ACHN (cell line): ENCODE measurements around the gene NARF.
"Not testable (repeated sequence)": the region's sequence is repeated elsewhere in the genome, so short reads cannot be mapped to it uniquely, and the experiment has no call there.

ENCODE experiments used
- DNase-seq: peaks from one replicate; pipeline ENCODE4 v3.0.0-alpha.2; 2015
- in situ Hi-C: cut with HindIII; loops from 2 replicates; pipeline ENCODE4 v1.10.0; 2017; ENCODE audit warnings: low sequenced_read_pairs, low pct_ligation_motif_present, low pct_unique_long_range_greater_than_20kb

NARF gene

DNA sequence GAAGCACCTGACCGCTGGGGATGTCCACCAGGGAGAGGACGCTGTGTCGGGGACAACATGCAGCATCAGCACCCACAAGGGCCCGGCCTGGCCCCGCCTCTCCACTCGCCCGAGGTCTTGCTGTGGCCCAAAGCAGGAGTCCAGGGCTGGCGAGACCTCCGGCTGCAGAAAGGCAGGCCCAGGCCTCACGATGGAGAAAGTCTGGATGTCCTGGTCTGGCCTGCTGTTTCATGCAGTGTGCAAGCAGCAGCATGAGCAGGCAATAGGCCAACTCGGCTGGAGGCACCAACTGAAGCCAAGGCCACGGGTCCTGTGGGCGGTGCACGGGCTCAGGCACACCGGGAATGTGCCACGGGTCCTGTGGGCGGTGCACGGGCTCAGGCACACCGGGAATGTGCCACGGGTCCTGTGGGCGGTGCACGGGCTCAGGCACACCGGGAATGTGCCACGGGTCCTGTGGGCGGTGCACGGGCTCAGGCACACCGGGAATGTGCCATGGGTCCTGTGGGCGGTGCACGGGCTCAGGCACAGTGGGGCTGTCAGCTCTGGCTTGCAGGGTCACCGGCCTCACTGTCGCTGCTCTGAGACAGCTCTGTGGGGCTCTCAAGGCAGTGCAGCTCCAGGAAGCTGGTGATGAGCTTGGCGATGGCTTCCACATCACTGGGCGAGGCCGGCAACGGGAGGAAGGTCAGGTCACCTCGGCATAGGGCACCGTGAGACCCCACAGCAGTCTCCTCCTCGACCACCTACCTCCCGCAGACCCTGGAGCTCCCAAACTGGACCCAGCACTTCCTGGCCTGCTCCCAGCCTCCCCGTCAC lies 14.9 kb upstream of the NARF start:
- in situ Hi-C loops = no loop called here
- DNase-seq = no peak

DNA sequence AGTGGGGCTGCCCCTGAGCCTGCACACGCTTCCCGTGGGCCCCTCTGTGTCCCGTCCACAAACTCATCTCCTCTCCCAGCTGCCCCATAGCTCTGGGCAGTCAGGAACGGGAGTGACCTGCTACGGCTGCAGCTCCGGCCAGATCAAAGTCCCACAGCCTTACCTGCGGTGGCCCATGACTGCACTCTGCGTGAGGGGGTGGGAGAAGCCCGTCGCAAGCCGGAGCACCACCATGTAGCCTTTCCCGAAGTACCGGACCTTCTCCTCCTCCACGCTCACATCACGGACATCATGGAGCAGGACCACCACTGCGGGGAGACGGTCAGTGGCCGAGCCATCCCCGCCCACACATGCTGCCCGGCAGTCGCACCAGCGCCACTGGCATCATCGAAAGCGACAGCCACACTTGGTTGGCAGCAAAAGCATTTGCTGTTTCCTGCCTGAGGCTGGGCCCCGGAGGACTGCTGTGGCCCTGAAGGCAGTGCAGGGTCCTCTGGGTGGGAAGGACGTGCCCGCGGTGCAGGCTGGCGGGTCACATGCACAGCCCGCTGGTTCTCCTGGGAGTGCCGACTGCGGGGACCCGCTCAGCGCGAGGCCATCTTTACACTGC lies 14.2 kb upstream of the NARF start:
- no peak for DNase-seq
- in situ Hi-C loops = no loop called here

DNA sequence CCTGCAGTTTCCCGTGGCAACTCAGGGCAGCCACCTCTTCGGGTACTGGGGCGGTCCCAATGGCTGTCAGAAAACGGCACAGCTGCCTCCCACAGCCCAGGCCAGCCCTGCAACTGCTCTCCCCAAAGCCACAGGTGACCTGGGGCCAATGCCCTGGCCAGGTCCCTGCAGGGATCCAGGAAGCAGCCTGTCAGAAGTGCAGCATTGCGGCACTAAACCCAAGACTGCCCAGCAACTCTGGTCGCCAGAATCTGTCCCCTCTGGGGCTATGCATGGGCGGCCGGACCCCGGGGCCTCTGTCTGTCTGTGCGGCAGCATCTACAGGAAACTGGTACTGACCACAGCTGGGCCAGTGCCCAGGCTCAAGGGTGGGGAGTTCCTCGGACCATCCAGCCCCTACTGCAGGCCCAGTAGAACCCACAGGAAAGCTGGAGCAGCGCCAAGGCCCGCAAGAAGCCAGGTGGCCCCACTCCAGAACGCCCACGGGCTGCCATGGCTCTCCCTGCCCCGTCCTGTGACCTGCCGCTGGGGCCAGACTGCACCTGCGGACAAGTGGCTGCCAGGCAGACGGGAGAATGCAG lies 13.5 kb upstream of the NARF start:
- in situ Hi-C loops = no loop called here

DNA sequence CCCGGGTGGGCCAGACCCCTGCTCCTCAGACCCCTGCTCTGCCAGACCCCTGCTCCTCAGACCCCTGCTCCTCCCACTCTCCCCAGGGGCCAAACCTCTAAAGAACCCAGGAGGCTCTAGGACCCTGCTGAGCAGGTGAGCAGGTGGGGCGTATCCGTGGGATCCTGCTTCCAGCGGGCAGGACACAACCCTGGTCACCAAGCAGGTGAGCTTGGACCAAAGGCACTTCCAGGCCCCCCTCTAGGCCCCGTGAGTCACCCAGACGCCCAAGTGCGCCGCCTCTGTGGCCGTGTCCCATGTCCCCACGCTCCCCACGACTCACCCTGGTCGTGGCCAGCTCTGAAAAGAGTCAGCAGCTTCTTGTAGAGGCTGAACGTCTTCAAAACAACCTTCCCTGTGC lies 13.0 kb upstream of the NARF start:
- in situ Hi-C loops = no loop called here
- no peak for DNase-seq

More for the DNA sequence above, 13.5 kb upstream of the NARF start:
- DNase-seq = no peak

DNA sequence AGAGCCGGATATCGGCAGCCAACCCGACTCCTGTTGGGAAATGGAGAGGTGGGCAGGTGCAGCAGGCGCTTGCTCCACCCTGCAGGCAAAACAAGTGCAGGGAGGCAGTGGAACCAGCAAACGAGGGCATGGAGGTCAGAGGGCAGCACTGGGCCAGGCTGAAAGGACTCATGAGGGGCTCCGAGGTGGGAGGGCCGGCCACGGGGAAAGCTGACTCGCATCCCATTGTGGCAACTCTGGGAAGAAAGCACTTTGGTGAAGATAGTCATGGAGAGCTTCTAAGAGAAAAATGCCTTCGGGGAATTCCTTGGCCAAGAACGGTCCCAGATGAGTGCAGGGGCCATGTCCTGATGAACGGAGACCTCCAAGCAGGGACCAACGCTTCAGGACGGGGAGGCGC lies 12.4 kb upstream of the NARF start:
- in situ Hi-C loops = no loop called here
- no peak for DNase-seq

DNA sequence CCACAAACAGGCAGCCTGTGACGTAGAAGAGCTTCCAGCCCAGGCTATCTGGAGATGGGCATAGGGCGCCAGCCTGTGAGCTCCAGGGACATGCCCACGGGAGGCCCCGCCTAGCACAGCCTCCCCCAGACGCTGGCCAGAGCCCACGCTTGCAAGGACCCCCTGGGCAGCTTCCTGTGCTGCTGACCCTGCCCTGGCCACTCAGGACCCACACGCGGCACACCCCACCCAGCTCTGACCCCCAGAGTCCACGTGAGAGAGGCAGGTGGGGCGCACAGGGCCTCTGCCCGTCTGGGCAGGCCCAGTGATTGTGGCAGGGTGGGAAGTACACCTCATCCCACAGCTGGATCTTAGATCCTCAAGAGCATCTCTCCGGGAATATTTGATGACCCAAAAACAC lies 11.9 kb upstream of the NARF start:
- no peak for DNase-seq
- in situ Hi-C loops = no loop called here

DNA sequence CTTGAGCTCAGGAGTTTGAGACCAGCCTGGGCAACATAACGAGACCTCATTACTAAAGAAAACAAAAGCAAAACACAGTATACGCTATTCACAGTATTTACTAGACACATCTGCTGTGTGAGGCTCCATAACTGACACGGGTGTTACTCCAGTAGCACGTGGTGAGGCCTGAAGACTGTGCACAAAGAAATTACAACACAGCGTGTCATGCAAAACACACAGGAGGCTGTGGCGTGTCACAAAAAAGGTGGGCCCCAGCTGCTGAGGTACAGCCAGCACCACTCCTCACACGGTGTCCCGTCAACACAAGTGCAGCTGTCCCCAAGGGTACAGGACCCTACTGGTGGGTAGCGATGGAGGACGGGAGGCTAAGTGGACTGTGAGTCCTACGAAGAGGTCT lies 10.7 kb upstream of the NARF start:
- no peak for DNase-seq
- in situ Hi-C loops = no loop called here

DNA sequence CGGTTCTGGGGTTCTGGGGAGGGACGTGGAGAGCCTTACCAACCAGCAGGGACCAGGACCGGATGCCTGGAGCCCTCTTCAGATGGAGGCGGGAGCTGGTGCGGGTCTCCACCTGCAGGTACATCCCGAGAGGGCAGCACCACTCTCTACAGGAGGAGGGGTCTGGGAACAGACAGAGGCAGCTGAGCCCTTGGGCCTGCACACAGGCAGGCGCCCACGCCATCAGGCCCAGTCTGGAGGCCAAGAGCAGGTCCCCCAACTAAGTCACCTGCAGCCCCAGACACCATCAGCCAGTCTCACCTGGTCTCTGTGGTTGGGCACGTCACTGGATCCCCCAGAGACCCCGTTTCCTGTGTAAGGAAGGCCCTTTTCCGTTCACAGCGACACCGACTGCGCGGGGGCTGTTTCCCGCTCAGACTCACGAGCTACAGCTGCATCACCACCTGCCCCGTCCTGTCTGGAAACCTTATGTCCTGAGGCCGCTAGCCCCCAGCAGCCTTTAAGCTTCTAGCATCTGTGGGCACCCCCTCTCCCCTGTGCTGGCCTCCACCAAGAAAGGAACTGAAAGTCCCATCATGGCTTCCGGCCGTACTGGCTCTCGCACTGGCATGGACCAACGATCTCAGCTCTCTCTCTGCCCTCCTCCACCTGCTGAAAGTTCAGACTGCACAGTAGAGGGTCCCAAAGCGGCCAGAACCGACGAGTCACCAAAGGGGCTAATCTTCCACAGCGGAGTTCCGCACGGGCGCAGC lies 9.2 kb upstream of the NARF start:
- in situ Hi-C loops = no loop called here
- DNase-seq = no peak

DNA sequence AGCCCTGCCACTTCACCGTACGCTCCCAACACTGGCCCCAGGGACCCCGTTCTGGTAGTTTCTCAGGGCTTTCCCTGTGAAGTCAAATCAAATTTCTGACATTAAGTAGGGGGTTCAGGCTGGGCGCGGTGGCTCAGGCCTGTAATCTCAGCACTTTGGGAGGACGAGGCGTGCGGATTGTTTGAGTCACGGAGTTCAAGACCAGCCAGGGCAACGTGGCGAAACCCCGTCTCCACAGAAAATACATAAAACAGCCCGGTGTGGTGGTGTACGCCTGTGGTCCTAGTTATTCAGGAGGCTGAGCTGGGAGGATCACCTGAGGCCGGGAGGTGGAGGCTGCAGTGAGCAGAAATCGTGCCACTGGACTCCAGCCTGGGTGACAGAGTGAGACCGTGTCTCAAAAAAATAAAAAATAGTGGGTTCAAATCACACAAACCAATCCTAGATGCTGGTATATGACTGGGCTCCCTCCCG lies 8.6 kb upstream of the NARF start:
- no peak for DNase-seq
- in situ Hi-C loops = no loop called here

DNA sequence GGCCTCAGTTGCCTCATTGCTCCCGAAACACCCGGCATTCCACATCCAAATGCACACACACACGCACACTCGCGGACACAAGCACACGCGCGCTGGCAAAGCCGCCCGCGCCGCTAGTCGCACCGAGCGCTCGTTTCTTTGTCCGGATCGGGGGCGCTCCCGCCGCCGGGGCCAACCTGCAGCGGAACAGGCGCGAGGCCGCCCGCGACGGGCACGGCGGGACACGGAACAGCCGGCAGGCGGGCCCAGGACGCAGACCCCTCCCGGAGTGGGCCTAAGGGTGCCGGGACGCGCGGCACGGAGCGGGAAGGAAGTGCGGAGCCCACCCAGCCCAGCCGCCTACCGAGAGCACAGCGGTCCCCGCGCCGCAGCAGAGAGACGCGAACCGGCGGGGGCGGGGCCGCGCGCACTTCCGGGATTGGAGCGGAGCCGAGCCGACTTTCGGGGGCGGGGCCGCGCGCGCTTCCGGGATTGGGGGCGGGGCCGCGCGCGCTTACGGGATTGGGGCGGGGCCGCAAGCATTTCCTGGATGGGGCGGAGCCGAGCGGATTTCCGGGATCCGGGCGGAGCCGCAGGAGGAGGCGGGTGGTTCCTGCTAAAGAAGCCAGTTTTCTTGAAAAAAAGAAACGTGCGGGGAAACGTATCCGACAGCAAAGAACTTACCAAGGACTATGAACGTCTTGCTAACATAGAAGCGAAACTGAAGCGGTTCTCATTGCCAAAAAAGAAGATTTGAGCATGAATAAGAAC lies 8.0 kb upstream of the NARF start, which contains the start of gene CYBC1:
TSS of gene CYBC1 (minus strand) at position 396 of the 750 bp plus-strand sequence. CDS start 1,498 bp downstream, outside the sequence.
- in situ Hi-C loops = no loop called here
- DNase-seq = peak; percentile 95

DNA sequence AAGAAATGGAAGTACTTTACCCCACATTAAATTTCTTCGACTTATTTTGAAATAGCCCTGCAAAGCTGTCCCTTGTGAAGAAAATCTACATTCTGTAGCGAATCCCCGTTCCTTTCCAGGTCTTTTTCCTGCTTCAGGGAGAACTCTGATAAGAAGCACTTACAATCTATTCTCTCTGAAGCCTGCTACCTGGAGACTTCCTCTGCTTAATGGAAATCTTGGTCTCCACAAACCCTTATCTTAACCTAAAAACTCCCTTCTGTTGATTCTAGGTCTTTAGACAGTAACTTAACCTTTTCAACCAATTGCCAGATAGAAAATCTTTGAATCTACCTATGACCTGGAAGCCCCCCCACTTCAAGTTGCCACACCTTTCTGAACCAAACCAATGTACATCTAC lies 6.4 kb upstream of the NARF start:
- DNase-seq = no peak
- in situ Hi-C loops = no loop called here

DNA sequence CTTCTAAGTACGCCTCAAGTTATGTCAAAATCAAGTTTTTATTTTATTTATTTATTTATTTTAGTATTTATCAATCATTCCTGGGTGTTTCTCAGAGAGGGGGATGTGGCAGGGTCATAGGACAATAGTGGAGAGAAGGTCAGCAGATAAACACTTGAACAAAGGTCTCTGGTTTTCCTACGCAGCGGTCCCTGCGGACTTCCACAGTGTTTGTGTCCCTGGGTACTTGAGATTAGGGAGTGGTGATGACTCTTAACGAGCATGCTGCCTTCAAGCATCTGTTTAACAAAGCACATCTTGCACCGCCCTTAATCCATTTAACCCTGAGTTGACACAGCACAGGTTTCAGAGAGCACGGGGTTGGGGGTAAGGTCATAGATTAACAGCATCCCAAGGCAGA lies 5.4 kb upstream of the NARF start:
- in situ Hi-C loops = not testable (repeated sequence)

DNA sequence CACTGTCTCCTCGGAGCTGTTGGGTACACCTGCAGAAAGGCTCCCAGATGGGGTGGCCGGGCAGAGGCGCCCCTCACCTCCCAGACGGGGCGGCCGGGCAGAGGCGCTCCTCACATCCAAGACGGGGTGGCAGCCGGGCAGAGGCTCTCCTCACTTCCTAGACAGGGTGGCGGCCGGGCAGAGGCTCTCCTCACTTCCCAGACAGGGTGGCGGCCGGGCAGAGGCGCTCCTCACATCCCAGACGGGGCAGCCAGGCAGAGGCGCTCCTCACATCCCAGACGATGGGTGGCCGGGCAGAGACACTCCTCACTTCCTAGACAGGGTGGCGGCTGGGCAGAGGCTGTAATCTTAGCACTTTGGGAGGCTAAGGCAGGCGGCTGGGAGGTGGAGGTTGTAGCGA lies 4.8 kb upstream of the NARF start:
- DNase-seq, in situ Hi-C loops: not testable (repeated sequence)

More for the DNA sequence above, 5.4 kb upstream of the NARF start:
- not testable (repeated sequence) for DNase-seq

DNA sequence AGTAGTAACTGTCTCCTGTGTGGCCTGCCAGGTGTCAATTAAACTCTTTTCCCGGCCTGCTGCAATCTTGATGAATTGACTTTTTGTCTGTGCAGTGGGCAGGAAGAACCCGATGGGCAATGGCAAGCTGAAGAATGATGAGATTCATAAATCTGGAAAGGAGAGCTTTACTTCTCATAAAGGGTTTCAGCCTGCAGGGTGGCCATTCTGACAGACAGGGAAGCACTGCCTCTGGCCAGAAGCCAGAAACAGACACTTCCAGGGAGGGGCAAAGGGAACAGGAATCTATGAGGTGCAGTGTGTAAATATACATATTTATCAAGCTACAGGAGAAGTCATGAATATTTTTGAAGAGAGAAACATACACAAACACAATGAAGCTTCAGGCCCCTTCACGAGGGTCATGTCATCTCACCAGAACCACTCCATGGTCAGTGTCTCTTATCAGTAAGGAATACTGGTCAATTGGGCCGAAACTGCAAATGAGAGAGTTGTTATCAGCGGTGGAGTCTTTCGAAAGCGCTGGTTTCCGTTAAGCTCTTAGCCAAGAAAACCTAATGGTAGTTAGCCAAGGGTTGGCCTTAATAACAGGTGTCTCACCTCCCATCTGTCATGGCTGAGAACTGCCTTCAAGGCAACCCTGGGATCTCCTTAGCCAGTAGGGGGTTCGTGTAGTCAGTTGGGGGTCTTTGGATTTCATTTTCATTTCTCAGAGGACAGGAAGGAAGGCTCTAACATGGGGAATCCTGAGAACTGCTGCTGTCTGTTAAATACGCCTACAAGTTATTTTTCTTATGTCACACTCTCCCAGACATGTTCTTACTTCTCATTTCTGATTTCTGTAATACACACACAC lies 1.2 kb upstream of the NARF start:
- in situ Hi-C loops = no loop called here
- DNase-seq = no peak

DNA sequence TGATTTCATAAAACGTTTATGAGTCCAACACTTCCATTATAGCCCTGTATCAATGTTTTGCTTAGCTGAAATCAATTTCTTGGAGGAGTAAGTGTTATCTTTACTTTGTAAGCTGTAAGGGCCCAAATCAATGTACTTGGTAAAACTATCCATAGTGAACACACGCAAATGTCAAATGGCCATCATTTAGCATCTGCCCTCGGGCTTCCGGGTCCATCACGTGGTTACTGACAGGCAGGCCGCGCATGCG lies 687 bp upstream of the NARF start:
- in situ Hi-C loops = no loop called here
- DNase-seq = no peak

DNA sequence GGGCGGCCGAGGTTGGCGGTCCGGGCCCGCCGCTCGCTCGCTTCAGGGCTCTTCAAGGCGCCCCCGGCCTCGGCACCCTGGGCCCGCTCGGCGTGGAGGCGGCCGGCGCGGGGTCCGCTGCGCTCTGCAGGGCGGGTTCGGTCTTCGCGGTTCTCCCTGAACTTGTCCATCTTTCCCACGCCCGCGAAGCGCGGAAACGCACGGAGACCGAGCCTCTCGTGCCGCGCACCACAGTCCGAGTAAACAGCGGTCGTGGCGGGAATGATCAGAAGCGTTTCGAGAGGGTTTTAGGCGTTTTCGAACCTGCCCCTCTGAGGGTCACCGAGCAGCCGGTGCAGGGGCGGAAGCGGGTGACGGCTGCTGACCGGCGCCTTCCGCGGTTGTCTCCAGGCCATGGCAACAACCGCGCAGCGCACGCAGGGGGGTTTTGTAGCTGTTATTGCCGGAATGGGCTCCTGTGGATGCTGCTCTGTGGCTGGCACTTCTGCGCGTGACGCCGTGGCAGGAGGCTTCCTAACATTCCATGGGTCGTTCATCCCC lies 414 bp downstream of the NARF start:
- in situ Hi-C loops = no loop called here

DNA sequence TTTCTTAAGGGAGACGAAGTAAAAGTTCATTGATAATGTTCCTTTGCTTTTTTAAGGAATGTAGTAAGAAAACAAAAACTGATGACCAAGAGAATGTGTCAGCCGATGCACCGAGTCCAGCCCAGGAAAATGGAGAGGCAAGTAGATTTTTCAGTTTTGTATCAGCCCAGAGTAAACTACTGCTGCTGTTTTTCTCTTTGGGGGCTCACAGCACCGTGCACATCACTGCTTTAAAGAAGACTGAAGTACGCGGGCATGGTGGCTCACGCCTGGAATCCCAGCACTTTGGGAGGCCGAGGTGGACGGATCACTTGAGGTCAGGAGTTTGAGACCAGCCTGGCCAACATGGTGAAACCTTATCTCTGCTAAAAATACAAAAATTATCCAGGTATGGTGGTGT lies 1.4 kb downstream of the NARF start:
- DNase-seq, in situ Hi-C loops: not testable (repeated sequence)

More for the DNA sequence above, 414 bp downstream of the NARF start:
- DNase-seq = peak; percentile 35
